Measurements from ENCODE around the gene KDELR3. TPM values are rescaled to one million over a fixed set of nuclear protein-coding genes. Genes with fewer than 3 reads are reported as not detected.

KDELR3 gene
- total and polyA plus RNA-seq, 2 experiments from 2014 or later: 5.6 to 5.7 TPM

DNA sequence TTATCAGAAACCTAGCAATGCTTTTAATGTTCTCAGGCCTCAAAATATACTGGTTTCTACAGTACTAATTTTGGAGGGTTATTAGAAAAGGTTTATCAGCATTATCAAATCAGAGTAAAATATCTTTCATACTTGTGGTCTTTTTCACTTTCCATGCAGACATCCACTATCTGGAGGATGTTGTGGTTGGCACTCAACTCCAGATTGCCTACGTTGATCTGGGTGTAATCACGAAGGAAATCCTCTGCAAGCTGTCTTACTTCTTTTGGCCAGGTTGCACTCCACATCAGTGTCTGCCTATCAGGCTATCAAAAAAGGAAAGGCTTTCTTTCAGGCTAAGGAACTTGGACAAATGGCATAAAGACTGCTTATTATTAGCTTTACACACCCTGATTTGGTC lies 26.6 kb downstream of the KDELR3 start (continued):
- no peak for TF ChIP-seq EZH2 (IDR thresholded peaks at IDR 0.05; ENCODE audit: low read depth, unreplicated experiment)
- no peak for TF ChIP-seq JUNB (IDR thresholded peaks at IDR 0.05; ENCODE audit: unreplicated experiment)
- TF ChIP-seq EZH2phosphoT487 (IDR thresholded peaks at IDR 0.05; ENCODE audit: unreplicated experiment): no peak
- TF ChIP-seq REST (IDR thresholded peaks at IDR 0.05; ENCODE audit: unreplicated experiment): no peak
- no peak for TF ChIP-seq POLR2AphosphoS5 (IDR thresholded peaks at IDR 0.05; ENCODE audit: low read depth)
- no peak for TF ChIP-seq NANOG (IDR thresholded peaks at IDR 0.05; ENCODE audit: borderline replicate concordance)
- TF ChIP-seq STAT1 (IDR thresholded peaks at IDR 0.05; ENCODE audit: unreplicated experiment): no peak

DNA sequence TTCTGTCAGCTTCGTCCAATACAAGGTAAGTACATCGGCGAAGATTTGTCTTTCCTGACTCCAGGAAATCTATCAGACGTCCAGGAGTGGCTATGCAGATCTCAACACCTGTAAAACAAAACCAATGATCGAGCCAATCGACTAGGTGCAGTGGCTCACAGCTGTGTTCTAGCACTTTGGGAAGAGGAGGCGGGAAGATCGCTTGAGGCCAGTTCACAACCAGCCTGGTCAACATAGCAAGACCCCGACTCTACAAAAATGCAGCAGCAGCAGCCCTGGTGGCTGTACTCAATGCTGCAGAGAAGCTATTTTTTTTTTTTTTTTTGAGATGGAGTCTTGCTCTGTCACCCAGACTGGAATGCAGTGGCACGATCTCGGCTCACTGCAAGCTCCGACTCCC lies 27.0 kb downstream of the KDELR3 start:
- Histone ChIP-seq H4K20me1 (replicated peaks; ENCODE audit: insufficient read depth) (peaks cover 46% of the 10 kb centered on the region), H3K27me3 (ENCODE audit: insufficient read depth) (no peaks in the 10 kb centered on the region), H3K4me3 (no peak overlapping the region), H3K36me3 (ENCODE audit: insufficient read depth) (peaks cover 93% of the 10 kb centered on the region), H3K4me1 (ENCODE audit: insufficient read depth) (peaks cover 11% of the 10 kb centered on the region), H3K27ac (ENCODE audit: low read depth) (peak overlapping the region; percentile 60; the same call in 1 of the 2 replicates), H3K9me2 (ENCODE audit: insufficient read depth) (no peaks in the 10 kb centered on the region), H3K79me2 (replicated peaks; ENCODE audit: insufficient read depth) (peaks cover 71% of the 10 kb centered on the region), H3K4me2 (no peak overlapping the region), H2AFZ (no peak overlapping the region), H3F3A (replicated peaks; ENCODE audit: low read depth) (peaks cover 44% of the 10 kb centered on the region)
- TF ChIP-seq JUNB (IDR thresholded peaks at IDR 0.05; ENCODE audit: unreplicated experiment) (no peak), ZNF462 (CRISPR knock-in tag; IDR thresholded peaks at IDR 0.05) (no peak), NANOG (IDR thresholded peaks at IDR 0.05; ENCODE audit: borderline replicate concordance) (no peak), CTCF (conservative IDR thresholded peaks at IDR 0.05; ENCODE audit: low read depth in 2 of 2) (peak in 1 of 2 experiments; percentile 5; a peak in 1 of 4 replicates)
- TF ChIP-seq, protein P1, sequence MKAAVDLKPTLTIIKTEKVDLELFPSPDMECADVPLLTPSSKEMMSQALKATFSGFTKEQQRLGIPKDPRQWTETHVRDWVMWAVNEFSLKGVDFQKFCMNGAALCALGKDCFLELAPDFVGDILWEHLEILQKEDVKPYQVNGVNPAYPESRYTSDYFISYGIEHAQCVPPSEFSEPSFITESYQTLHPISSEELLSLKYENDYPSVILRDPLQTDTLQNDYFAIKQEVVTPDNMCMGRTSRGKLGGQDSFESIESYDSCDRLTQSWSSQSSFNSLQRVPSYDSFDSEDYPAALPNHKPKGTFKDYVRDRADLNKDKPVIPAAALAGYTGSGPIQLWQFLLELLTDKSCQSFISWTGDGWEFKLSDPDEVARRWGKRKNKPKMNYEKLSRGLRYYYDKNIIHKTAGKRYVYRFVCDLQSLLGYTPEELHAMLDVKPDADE (IDR thresholded peaks at IDR 0.05): no peak
- no peak overlapping the region for H3K4me3 Mint-ChIP-seq
- peak; percentile 40 for ATAC-seq
- H3K36me3 Mint-ChIP-seq (ENCODE audit: low read depth): peaks cover 98% of the 10 kb centered on the region
- H3K27ac Mint-ChIP-seq: no peak overlapping the region; the same call in 1 of the 2 replicates
- H3K27me3 Mint-ChIP-seq (ENCODE audit: insufficient read depth, low read depth, poor library complexity): peaks cover 4% of the 10 kb centered on the region
- no peaks in the 10 kb centered on the region for H3K9me3 Mint-ChIP-seq
- DNase-seq (ENCODE audit: low spot score): no peak
- H3K4me1 Mint-ChIP-seq: peaks cover 32% of the 10 kb centered on the region
